ENCODE results near the gene TPP1.

Gene TPP1

GRCh38 chr11:6563121-6563619, 56.1 kb downstream of the TPP1 start:
- no peak for DNase-seq (ENCODE audit: low read depth)

All from iris pigment epithelial cell (primary cell).